Left lung (tissue), 10 donors: ENCODE data around the gene TNRC6A. TPM values are rescaled to one million over a fixed set of nuclear protein-coding genes. Genes with fewer than 3 reads are reported as not detected.

Source experiments
- ATAC-seq: fragments of 200-7000 bp; cut with Tn5 transposase; one replicate; pipeline ENCODE4 v1.9.1; 2020; ENCODE audit warnings: moderate library complexity
- DNase-seq, 4 donors: peaks; one replicate each; pipeline ENCODE4 v3.0.0-alpha.2; 2013 to 2020
- H3K27ac ChIP-seq, 2 donors: fragments of 200-600 bp; sonication (generic) in 1 of 2; one replicate each; pipeline versions ENCODE4 v1.5.0 to v1.8.0; 2020 to 2021
- H3K27me3 ChIP-seq, 2 donors: fragments of 200-600 bp; sonication (generic) in 1 of 2; one replicate each; pipeline versions ENCODE4 v1.5.0 to v1.8.0; 2020 to 2021
- H3K36me3 ChIP-seq, 2 donors: fragments of 200-600 bp; sonication (generic) in 1 of 2; one replicate each; pipeline versions ENCODE4 v1.5.0 to v1.8.0; 2020 to 2021
- H3K4me1 ChIP-seq, 2 donors: fragments of 200-600 bp; one replicate each; pipeline ENCODE4 v1.8.0; 2021
- H3K4me3 ChIP-seq, 2 donors: fragments of 200-600 bp; sonication (generic) in 1 of 2; one replicate each; pipeline versions ENCODE4 v1.5.0 to v1.8.0; 2020 to 2021; ENCODE audit warnings: mild to moderate bottlenecking in 1 of 2
- H3K9me3 ChIP-seq, 2 donors: fragments of 200-600 bp; sonication (generic) in 1 of 2; one replicate each; pipeline versions ENCODE4 v1.5.0 to v1.8.0; 2020 to 2021
- intact Hi-C, 2 donors: fragments of 100-400 bp; cut with DNase I; formaldehyde crosslinking; loops; one replicate each; pipeline versions ENCODE4 v1.11.2 to v1.14.2; 2022
- polyA plus RNA-seq, 6 donors: library from polyadenylated mRNA; unstranded; fragments of 120-200 nt; gene quantifications; one replicate each; pipeline ENCODE4 v1.2.1, GENCODE V29; 2013; ENCODE audit not compliant: insufficient read length in 6 of 6
- total RNA-seq, 2 donors: library from RNA; stranded (reverse); fragmentation: NEBNext Ultra II Directional; extraction: Animal tissue kit (Norgen Biotek cat#: 25700); gene quantifications; one replicate each; pipeline ENCODE4 v1.2.1, GENCODE V29; 2021
- TF ChIP-seq, protein P1 (sequence below), 2 donors: fragments of 200-600 bp; sonication (generic) in 1 of 2; IDR thresholded peaks; one replicate each; pipeline versions ENCODE4 v1.5.0 to v1.8.0; 2021; ENCODE audit warnings: antibody characterized with exemption in 2 of 2
- donor health status: DM: no; HTN: yes; CAD: no.
- donor health status: DM: no; HTN: no; CAD: no.

TNRC6A gene
- total and polyA plus RNA-seq, 8 donors: 34.0 to 81.2 (median 72.7) TPM

DNA sequence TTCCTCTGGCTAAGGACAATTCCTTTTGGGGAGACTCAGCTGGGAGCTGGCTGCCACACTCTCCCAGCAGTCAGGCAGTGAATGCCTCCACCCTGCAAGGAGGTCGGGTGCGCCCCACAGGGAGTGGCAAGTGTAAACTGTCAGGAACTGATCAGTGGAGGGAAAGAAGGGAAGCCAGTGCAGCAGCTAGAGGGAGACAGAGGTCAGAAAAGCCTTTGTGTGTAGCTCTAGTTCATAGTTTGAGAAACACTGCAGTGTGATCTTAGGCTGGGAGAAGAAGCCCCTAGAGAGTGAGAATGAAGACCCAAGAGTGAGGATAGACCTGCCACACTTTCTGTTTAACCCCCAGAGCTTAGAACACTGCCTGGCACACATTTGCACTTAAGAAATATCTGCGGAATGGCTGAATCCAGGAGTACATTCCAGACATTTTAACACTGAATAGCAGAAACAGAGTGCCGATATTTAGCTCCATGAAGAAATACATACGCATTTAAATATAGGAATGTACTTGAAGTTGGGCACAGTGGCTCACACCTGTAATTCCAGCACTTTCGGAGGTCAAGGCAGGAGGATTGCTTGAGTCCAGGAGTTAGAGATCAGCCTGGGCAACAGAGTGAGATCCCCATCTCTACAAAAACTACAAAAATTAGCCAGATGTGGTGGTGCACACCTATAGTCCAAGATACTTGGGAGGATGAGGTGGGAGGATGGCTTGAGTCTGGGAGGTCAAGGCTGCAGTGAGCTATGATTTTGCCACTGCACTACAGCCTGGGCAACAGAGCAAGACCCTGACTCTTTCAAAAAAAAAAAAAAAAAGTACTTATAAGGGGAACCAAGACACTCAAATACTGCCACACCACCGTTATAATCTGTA, 105.2 kb downstream of the TNRC6A start:
- TF ChIP-seq, protein P1, sequence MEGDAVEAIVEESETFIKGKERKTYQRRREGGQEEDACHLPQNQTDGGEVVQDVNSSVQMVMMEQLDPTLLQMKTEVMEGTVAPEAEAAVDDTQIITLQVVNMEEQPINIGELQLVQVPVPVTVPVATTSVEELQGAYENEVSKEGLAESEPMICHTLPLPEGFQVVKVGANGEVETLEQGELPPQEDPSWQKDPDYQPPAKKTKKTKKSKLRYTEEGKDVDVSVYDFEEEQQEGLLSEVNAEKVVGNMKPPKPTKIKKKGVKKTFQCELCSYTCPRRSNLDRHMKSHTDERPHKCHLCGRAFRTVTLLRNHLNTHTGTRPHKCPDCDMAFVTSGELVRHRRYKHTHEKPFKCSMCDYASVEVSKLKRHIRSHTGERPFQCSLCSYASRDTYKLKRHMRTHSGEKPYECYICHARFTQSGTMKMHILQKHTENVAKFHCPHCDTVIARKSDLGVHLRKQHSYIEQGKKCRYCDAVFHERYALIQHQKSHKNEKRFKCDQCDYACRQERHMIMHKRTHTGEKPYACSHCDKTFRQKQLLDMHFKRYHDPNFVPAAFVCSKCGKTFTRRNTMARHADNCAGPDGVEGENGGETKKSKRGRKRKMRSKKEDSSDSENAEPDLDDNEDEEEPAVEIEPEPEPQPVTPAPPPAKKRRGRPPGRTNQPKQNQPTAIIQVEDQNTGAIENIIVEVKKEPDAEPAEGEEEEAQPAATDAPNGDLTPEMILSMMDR (IDR thresholded peaks at IDR 0.05): peak in 1 of 2 donors; percentile 23
- no peaks in the 10 kb centered on the region for H3K36me3 ChIP-seq
- ATAC-seq (peak; percentile 76), DNase-seq (no peak)
- no peak overlapping the region for H3K4me3 ChIP-seq
- no peaks in the 10 kb centered on the region for H3K27me3 ChIP-seq
- intact Hi-C loops: no loop called here
- H3K27ac ChIP-seq: no peak overlapping the region
- peaks cover 0 to 9% of the 10 kb centered on the region in 2 donors for H3K4me1 ChIP-seq
- no peaks in the 10 kb centered on the region for H3K9me3 ChIP-seq

DNA sequence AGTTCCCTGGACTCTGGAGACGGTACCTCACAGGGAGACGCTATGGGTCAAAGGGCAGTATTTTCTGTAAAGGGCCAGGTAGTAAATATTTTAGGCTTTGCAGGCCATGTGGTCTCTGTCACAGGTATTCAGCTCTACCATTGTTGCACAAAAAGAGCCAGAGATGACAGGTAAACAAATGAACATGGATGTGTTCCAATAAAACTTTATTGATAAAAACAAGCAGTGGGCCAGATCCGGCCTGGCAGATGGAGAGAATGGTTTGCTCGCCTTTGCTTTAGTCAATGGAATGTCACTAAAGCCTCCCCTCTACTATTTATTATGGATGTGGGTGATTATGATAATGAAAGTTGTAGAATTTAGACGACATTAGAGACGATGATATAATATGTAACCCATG, 107.4 kb downstream of the TNRC6A start:
- Histone ChIP-seq H3K27me3 (no peaks in the 10 kb centered on the region), H3K4me3 (no peak overlapping the region), H3K36me3 (no peaks in the 10 kb centered on the region), H3K27ac (no peak overlapping the region), H3K9me3 (no peaks in the 10 kb centered on the region), H3K4me1 (peaks cover 0 to 9% of the 10 kb centered on the region in 2 donors)
- TF ChIP-seq, protein P1 (IDR thresholded peaks at IDR 0.05): no peak
- no peak for ATAC-seq
- intact Hi-C loops: no loop called here
- no peak for DNase-seq

DNA sequence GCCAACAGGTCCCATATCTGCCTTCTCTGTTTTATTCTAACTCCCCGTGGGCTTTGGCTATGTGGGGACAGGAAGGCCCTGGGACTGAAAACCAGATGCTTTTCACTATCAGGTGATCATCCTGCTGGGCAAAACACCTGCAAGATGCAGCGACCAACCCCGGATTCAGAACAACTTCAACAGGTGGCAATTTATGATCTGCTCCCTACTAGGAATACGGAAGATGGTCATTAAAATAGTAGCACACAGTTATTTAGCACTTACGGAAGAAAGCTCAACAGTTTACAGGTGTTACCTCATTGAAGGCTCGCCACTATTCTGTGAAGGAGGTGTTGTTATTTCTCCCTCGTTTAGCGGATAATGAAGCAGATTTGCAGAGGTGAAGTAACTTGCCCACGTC, 108.5 kb downstream of the TNRC6A start:
- Histone ChIP-seq H3K4me1 (peaks cover 0 to 9% of the 10 kb centered on the region in 2 donors), H3K27ac (no peak overlapping the region), H3K9me3 (no peaks in the 10 kb centered on the region), H3K27me3 (no peaks in the 10 kb centered on the region), H3K4me3 (no peak overlapping the region), H3K36me3 (no peaks in the 10 kb centered on the region)
- intact Hi-C loops: no loop called here
- no peak for DNase-seq
- no peak for ATAC-seq
- TF ChIP-seq, protein P1 (IDR thresholded peaks at IDR 0.05): no peak

DNA sequence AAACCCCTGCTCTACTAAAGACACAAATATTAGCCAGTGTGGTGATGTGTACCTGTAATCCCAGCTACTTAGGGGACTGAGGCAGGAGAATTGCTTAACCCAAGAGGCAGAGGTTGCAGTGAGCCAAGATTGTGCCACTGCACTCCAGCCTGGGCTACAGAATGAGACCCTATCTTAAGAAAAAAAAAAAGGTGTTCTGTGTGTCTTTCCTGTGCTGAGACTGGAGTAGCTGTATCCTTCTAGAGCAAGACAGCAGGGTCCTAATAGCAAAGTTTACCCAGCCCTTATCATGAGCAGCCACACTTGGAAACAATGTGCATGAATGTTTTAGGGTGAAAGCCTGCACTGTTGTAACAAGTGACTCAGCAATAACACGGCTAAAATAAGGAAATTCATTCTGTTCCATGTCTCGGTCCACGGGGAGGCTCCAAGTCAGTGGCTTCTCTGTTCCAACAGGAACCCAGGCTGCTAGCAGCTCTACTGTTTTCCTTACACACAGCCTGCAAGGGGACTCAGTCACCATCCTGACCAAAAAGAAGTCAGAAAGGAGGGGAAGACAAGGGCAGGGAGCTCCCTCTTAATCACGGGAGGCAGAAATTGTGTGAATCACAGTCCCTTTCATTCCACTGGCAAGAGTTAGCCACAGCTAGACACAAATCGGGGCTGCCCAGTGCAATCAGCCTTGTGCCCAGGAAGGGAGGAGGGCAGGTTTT, 109.3 kb downstream of the TNRC6A start:
- intact Hi-C loops: no loop called here
- Histone ChIP-seq H3K27me3 (no peaks in the 10 kb centered on the region), H3K4me1 (peaks cover 0 to 9% of the 10 kb centered on the region in 2 donors), H3K36me3 (no peaks in the 10 kb centered on the region), H3K4me3 (no peak overlapping the region), H3K9me3 (no peaks in the 10 kb centered on the region), H3K27ac (no peak overlapping the region)
- TF ChIP-seq, protein P1 (IDR thresholded peaks at IDR 0.05): no peak
- DNase-seq: no peak
- peak; percentile 81 for ATAC-seq

DNA sequence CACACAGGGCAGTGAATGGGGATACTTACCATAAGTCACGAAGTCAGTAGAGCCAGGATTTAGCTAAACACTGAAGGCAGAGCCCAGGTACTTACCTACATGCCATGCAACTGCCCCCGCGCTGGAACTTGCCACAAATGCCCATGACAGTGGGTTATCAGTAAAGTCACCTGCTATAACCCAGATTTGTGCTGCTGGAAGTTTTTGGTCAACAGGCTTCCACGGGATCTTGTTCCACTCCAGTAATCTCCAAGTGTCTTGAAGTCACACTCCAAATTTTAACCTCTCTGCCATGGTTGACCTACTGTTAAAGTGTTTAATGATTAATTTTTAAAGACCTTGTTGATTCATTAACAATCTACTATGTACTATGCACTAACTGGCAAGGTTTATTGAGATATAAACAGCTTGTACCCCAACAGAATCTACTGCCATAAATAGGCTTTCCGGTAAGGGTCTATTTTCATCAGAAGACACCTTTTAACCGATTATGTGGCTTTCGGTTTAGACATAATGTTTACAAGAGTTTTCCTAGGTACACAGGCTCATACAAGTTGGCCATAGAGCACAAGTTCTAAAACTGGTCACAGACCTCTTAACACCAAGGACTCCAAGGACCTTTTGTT, 110.0 kb downstream of the TNRC6A start:
- TF ChIP-seq, protein P1 (IDR thresholded peaks at IDR 0.05): no peak
- Histone ChIP-seq H3K9me3 (no peaks in the 10 kb centered on the region), H3K27me3 (no peaks in the 10 kb centered on the region), H3K4me3 (no peak overlapping the region), H3K36me3 (no peaks in the 10 kb centered on the region), H3K4me1 (peaks cover 0 to 9% of the 10 kb centered on the region in 2 donors), H3K27ac (no peak overlapping the region)
- DNase-seq (no peak), ATAC-seq (peak; percentile 54)
- intact Hi-C loops: no loop called here
